Stromal cell of bone marrow (primary cell): ENCODE results near the gene IL31RA.
"Not testable (repeated sequence)": the region's sequence is repeated elsewhere in the genome, so short reads cannot be mapped to it uniquely, and the experiment has no call there.

Experiments used
- DNase-seq: peaks from one replicate; pipeline ENCODE4 v3.0.0-alpha.2; 2012; ENCODE audit warnings: low read depth

IL31RA gene

GRCh38 chr5:55850839-55851674 is at the start of gene IL31RA:
TSS of gene IL31RA (plus strand) at chr5:55851357. CDS start at chr5:55851571, 214 bp downstream.
- DNase-seq: peak; percentile 67

GRCh38 chr5:55808814-55809213 is 42.3 kb upstream of the IL31RA start:
- not testable (repeated sequence) for DNase-seq

GRCh38 chr5:55815939-55816338 is 35.2 kb upstream of the IL31RA start:
- not testable (repeated sequence) for DNase-seq

GRCh38 chr5:55816342-55816741 is 34.8 kb upstream of the IL31RA start:
- peak; percentile 85 for DNase-seq

GRCh38 chr5:55817030-55817429 is 34.1 kb upstream of the IL31RA start:
- DNase-seq: no peak

GRCh38 chr5:55820488-55820887 is 30.7 kb upstream of the IL31RA start:
- no peak for DNase-seq

- DNase-seq: no peak
Observed at GRCh38 chr5:55821731-55822512, 29.2 kb upstream of the IL31RA start.

GRCh38 chr5:55823151-55823796 is 27.9 kb upstream of the IL31RA start:
- no peak for DNase-seq

- no peak for DNase-seq
Observed at GRCh38 chr5:55829956-55830355, 21.2 kb upstream of the IL31RA start.

- no peak for DNase-seq
Observed at GRCh38 chr5:55832446-55832845, 18.7 kb upstream of the IL31RA start.

GRCh38 chr5:55836191-55836590 is 15.0 kb upstream of the IL31RA start:
- DNase-seq: no peak

GRCh38 chr5:55841976-55842375 is 9.2 kb upstream of the IL31RA start:
- no peak for DNase-seq

GRCh38 chr5:55847837-55848236 is 3.3 kb upstream of the IL31RA start:
- DNase-seq: no peak

GRCh38 chr5:55848783-55849182 is 2.4 kb upstream of the IL31RA start:
- no peak for DNase-seq

- DNase-seq: no peak
Observed at GRCh38 chr5:55851675-55851979, 470 bp downstream of the IL31RA start.

- DNase-seq: no peak
Observed at GRCh38 chr5:55852503-55852902, 1.3 kb downstream of the IL31RA start.

- DNase-seq: no peak
Observed at GRCh38 chr5:55853041-55853670, 2.0 kb downstream of the IL31RA start.

GRCh38 chr5:55853818-55854217 is 2.7 kb downstream of the IL31RA start:
- peak; percentile 44 for DNase-seq

- no peak for DNase-seq
Observed at GRCh38 chr5:55855509-55855908, 4.4 kb downstream of the IL31RA start.

- no peak for DNase-seq
Observed at GRCh38 chr5:55856516-55857246, 5.5 kb downstream of the IL31RA start.

- no peak for DNase-seq
Observed at GRCh38 chr5:55857247-55857640, 6.1 kb downstream of the IL31RA start.

- no peak for DNase-seq
Observed at GRCh38 chr5:55858104-55858503, 6.9 kb downstream of the IL31RA start.
